Hepatocyte (in vitro differentiated cells): ENCODE measurements around the gene CDC42BPA. TPM values are rescaled to one million over a fixed set of nuclear protein-coding genes. Genes with fewer than 3 reads are reported as not detected.

Source experiments
- DNase-seq: peaks from one replicate; pipeline ENCODE4 v3.0.0-alpha.2; 2016; ENCODE audit warnings: low spot score
- H2AFZ ChIP-seq: fragments of 200-600 bp; sonication (generic); 2 replicates; pipeline ENCODE4 v1.6.0; 2016; ENCODE audit warnings: antibody characterized with exemption, mild to moderate bottlenecking
- H3K27ac ChIP-seq: fragments of 200-600 bp; sonication (generic); 2 replicates; pipeline ENCODE4 v1.5.1; 2016; ENCODE audit warnings: mild to moderate bottlenecking
- H3K27me3 ChIP-seq: fragments of 200-600 bp; sonication (generic); 2 replicates; pipeline ENCODE4 v1.6.1; 2016
- H3K36me3 ChIP-seq: fragments of 200-600 bp; sonication (generic); replicated peaks from 2 replicates; pipeline ENCODE4 v1.5.1; 2016; ENCODE audit warnings: low read depth; ENCODE audit not compliant: insufficient read depth
- H3K4me1 ChIP-seq: fragments of 200-600 bp; sonication (generic); 2 replicates; pipeline ENCODE4 v1.5.1; 2016; ENCODE audit warnings: mild to moderate bottlenecking, moderate library complexity; ENCODE audit not compliant: insufficient read depth
- H3K4me2 ChIP-seq: fragments of 200-600 bp; sonication (generic); 2 replicates; pipeline ENCODE4 v1.6.0; 2016
- H3K4me3 ChIP-seq: fragments of 200-600 bp; sonication (generic); 2 replicates; pipeline ENCODE4 v1.5.1; 2016; ENCODE audit warnings: mild to moderate bottlenecking
- H3K79me2 ChIP-seq: fragments of 200-600 bp; sonication (generic); 2 replicates; pipeline ENCODE4 v1.6.0; 2017; ENCODE audit warnings: mild to moderate bottlenecking
- H3K9me2 ChIP-seq: fragments of 200-600 bp; sonication (generic); replicated peaks from 2 replicates; pipeline ENCODE4 v1.6.0; 2017; ENCODE audit warnings: mild to moderate bottlenecking; ENCODE audit not compliant: insufficient read depth
- H3K9me3 ChIP-seq: fragments of 200-600 bp; sonication (generic); 2 replicates; pipeline ENCODE4 v1.5.1; 2016; ENCODE audit warnings: low read depth, mild to moderate bottlenecking
- H4K20me1 ChIP-seq: fragments of 200-600 bp; sonication (generic); 2 replicates; pipeline ENCODE4 v1.6.0; 2016; ENCODE audit warnings: mild to moderate bottlenecking; ENCODE audit not compliant: insufficient read depth, poor library complexity, severe bottlenecking
- CTCF ChIP-seq: fragments of 200-600 bp; sonication (generic); IDR thresholded peaks from 2 replicates; pipeline ENCODE4 v1.5.1; 2016; ENCODE audit warnings: antibody characterized with exemption, mild to moderate bottlenecking; ENCODE audit not compliant: poor library complexity
- EZH2 ChIP-seq: fragments of 200-600 bp; sonication (generic); IDR thresholded peaks from 2 replicates; pipeline ENCODE4 v1.6.1; 2016; ENCODE audit warnings: antibody characterized with exemption, mild to moderate bottlenecking, borderline replicate concordance
- EZH2phosphoT487 ChIP-seq: fragments of 200-600 bp; sonication (generic); IDR thresholded peaks from one replicate; pipeline ENCODE4 v1.6.1; 2018; ENCODE audit warnings: antibody characterized with exemption, mild to moderate bottlenecking, low read depth, moderate library complexity; ENCODE audit not compliant: unreplicated experiment, severe bottlenecking
- WGBS: methylation state at CpG from one replicate; pipeline ENCODE4 v1.1.6; 2016; ENCODE audit warnings: low lambda C conversion rate; ENCODE audit errors: missing lambda C conversion rate; 5-methylcytosine and 5-hydroxymethylcytosine counted together
- polyA plus RNA-seq: library from polyadenylated mRNA; unstranded; fragments of >200 nt; fragmentation: Nextera tagmentation; extraction: Ambion mirVana; gene quantifications from 2 replicates; pipeline ENCODE4 v1.2.1, GENCODE V29; 2016
- total RNA-seq: library from RNA; depleted of rRNA; stranded (reverse); fragments of >200 nt; gene quantifications from 2 replicates; pipeline ENCODE4 v1.2.3, GENCODE V29; 2014

CDC42BPA gene
- total and polyA plus RNA-seq, 2 experiments from 2014 or later, result 24.5 to 40.9 TPM

DNA sequence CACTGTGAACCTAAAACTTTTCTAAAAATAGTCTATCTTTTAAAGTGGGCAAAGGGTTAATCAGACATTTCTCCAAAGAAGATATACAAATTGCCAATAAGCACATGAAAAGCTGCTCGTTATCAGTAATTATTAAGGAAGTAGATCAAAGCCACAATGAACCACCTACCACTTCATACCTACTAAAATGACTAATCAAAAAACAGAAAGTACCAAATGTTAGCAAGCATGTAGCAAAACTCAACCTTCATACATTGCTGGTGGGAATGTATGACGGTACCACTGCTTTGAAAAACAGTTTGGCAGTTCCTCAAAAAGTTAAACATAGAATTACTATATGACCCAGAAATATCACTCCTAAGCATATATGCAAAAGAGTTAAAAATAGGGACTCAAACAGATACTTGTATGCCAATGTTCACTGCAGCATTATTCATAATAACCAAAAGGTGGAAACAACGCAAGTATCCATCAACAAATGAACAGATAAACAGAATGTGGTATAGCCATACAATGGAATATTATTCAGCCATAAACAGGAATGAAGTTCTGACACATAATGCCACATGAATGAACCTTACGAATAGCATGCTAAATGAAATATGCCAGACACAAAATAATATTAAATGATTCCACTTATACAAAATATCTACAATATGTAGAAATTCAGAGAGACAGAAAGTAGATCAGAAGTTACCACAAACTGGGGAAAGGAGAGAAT is 21.1 kb downstream of the CDC42BPA start:
- 95% methylated on average over 4 of the region's 4 CpGs for WGBS
- H3K79me2 ChIP-seq, result peaks cover 91% of the 10 kb centered on the region
- no peak for DNase-seq
- H3K9me3 ChIP-seq, result no peaks in the 10 kb centered on the region
- H3K27ac ChIP-seq, result no peak overlapping the region
- TF ChIP-seq EZH2phosphoT487 (no peak), CTCF (no peak), EZH2 (no peak)
- no peak overlapping the region for H3K4me2 ChIP-seq
- H3K36me3 ChIP-seq, result no peaks in the 10 kb centered on the region
- H3K4me3 ChIP-seq, result no peak overlapping the region
- no peaks in the 10 kb centered on the region for H4K20me1 ChIP-seq
- H3K9me2 ChIP-seq, result no peaks in the 10 kb centered on the region
- no peaks in the 10 kb centered on the region for H3K27me3 ChIP-seq
- H3K4me1 ChIP-seq, result peaks cover 8% of the 10 kb centered on the region
- no peak overlapping the region for H2AFZ ChIP-seq

DNA sequence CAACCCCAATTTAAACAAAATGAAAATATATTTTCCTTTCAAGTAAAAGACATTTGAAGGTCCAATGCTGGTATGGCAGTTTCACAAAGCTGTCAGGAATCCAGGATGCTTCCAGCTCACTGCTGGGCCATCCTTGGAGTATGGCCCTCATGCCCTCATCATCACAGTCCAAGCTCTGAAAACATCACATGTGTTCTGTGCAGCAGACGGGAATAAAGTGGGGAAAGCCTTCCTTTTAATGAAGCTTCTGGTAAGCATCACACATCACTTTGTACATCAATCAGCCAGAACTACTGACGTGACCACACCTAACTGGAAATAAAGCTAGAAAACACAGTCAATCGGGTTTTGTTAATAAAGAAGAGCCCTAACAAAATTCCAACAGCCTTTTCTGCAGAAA is 22.7 kb downstream of the CDC42BPA start:
- peaks cover 8% of the 10 kb centered on the region for H3K4me1 ChIP-seq
- H3K9me3 ChIP-seq, result no peaks in the 10 kb centered on the region
- H3K9me2 ChIP-seq, result no peaks in the 10 kb centered on the region
- H2AFZ ChIP-seq, result no peak overlapping the region
- H4K20me1 ChIP-seq, result peaks cover 6% of the 10 kb centered on the region
- no peak overlapping the region for H3K4me2 ChIP-seq
- TF ChIP-seq EZH2 (no peak), EZH2phosphoT487 (no peak), CTCF (no peak)
- 82% methylated on average over 3 of the region's 3 CpGs for WGBS
- no peak overlapping the region for H3K27ac ChIP-seq
- no peaks in the 10 kb centered on the region for H3K27me3 ChIP-seq
- H3K79me2 ChIP-seq, result peaks cover 91% of the 10 kb centered on the region
- H3K36me3 ChIP-seq, result no peaks in the 10 kb centered on the region
- no peak for DNase-seq
- H3K4me3 ChIP-seq, result no peak overlapping the region

- Histone ChIP-seq H3K4me2 (no peak overlapping the region), H3K9me2 (no peaks in the 10 kb centered on the region), H3K4me3 (no peak overlapping the region), H3K27ac (no peak overlapping the region), H3K36me3 (no peaks in the 10 kb centered on the region), H3K27me3 (no peaks in the 10 kb centered on the region), H3K4me1 (no peaks in the 10 kb centered on the region), H3K79me2 (peaks cover 99% of the 10 kb centered on the region), H3K9me3 (peaks cover 12% of the 10 kb centered on the region), H4K20me1 (peaks cover 19% of the 10 kb centered on the region), H2AFZ (no peak overlapping the region)
- 96% methylated on average over 2 of the region's 2 CpGs for WGBS
- DNase-seq, result no peak
- TF ChIP-seq CTCF (no peak), EZH2phosphoT487 (no peak), EZH2 (no peak)
These were observed 32.5 kb downstream of the CDC42BPA start for GRCh38 chr1:227285745-227286144.
